GM19043 (cell line): Measurements from ENCODE around the gene TTLL5.
A peak's percentile ranks its signal among the peaks of the same experiment; 100 is the strongest.

ENCODE experiments used
- ATAC-seq: cut with Tn5 transposase; IDR thresholded peaks from one replicate; pipeline ENCODE4 v1.9.1; 2021; ENCODE audit warnings: low read depth; ENCODE audit not compliant: unreplicated experiment

Gene TTLL5

DNA sequence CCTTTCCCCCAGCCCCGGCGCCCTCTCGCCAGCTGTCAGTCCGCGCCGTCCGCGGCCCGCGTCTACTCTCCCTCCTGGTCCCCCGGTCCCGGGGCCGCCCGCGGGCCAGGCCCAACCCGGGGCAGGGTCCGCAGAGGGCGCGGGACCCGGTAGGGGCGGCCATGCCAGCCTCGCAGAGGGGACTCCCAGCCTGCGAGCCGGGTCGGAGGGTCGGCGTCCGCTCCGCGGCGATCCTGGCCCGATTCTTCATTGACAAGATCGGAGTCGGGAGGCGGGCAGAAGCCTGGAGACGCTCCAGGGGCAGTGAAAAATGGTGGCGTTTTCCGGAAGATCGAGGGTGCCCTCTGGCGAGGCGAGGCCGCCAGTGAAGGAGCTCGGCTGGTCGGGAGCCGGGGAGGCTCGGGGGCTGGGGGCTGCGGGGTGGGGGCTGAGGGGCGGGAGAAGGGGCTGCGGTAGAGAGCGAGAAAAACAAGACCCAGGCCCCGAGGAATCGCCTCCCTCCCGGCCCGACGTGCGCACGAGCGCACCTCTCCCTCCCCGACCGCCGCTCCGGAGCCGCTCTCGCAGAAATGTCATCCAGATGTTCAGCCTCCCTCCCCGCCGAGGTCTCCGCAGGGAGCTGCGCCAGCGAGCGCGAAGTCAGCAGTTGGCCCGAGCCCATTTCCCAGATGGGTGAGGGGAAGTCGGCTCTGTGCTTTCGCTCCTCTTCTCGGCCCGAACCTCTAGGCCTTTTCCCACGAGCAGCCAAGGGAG lies 321.4 kb downstream of the TTLL5 start:
- ATAC-seq = no peak

DNA sequence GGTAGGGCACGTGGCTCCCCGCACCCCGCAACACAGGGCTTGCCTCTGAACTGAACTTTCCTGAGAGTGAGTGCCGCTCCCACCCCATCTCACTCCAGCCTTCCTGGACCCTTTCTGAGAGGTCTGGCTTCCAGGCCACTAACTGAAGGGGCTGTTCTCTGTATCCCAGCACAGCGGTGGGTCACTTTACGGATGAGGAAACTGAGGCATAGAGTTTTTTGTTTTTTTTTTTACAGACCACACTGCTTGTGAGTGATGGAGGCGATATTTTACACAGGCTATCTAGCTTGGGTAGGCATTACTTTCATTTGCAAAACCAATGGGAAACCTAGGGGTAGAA lies 321.9 kb downstream of the TTLL5 start:
- ATAC-seq = no peak

DNA sequence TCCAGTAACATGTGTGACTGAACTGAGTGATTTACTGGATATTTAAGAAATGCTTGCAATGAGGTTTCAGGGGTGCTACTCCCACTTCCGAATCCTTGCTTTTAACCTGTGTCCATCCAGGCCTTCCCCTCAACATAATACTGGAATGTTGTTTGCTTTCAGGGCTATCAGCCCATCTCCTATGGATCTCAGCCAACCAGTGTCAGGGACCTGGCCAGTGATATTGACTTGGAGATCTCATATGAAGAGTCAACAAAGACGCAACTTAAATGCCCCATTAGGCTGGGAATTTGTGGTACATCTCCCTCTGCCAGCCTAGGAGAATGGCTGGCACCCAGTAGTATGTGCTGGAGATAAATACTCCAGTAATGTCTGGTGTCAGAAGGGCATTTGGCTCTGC lies 323.6 kb downstream of the TTLL5 start:
- ATAC-seq = no peak

DNA sequence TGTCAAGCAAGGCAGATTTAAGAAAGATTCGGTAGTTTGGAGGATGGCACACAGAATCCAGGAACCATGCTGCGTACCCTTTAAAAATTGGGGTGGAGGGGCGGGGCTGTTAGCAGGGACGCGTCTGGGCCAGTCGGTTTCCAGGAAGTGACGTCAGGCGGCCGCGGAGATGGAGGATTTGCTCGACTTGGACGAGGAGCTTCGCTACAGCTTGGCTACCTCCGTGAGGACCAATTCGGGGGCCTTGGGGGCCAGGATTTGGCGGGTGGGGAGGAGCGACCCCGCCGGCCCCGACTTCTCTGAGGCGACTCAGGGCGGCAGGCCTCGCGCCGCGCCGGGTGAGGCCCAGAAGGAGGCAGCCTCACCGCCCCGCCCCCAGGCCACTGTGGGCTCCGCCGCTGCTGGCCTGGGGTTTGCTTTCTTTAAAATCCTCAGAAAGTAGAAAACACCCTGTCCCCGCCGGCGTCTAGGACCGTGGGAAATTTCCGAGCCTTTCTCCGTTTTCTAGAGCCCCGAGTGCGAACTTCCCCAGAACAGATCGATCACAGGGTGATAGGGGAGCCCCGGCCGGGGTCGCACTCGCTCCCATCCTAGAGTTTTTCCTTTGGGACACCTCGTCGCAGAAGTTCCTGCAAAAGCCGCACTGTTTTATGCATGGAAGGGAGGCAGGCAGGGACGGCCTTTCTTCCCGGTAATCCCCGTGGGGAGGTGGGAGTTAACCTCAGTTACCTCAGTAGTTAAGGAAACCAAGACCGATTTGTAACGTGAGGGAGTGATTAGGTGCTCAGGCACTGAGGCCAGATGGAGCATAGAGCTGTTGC lies 324.8 kb downstream of the TTLL5 start, which contains the start of gene IFT43:
TSS of gene IFT43 (plus strand) at position 146 of the 821 bp plus-strand sequence. CDS start at position 170, 24 bp downstream.
- ATAC-seq = peak; percentile 65

GRCh38 chr14:75986439-75986765 lies 325.4 kb downstream of the TTLL5 start:
- ATAC-seq = no peak

- ATAC-seq = no peak
Observed at GRCh38 chr14:75987201-75987970, 326.3 kb downstream of the TTLL5 start.

DNA sequence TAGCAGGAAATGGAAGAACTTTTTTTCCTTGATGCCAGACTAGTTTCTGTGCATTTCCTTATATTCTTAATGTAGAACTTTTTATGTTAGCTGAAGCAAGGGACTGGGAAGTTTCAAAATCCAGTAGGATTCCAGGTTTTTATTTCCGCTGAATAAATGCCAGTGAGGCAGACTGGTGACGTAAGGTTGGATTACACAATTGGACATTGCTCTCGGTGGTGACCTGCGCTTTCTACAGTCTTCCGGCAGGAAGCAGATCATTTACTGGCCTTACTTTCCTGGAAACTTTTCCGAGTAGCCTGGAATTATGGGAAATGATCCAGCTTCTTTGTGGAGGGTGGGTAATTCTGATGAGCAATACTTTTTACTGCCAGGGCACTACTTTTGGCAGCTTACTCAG lies 328.1 kb downstream of the TTLL5 start:
- ATAC-seq = no peak

- no peak for ATAC-seq
Observed at GRCh38 chr14:75990297-75990696, 329.3 kb downstream of the TTLL5 start.

GRCh38 chr14:75991753-75992152 lies 330.7 kb downstream of the TTLL5 start:
- no peak for ATAC-seq

GRCh38 chr14:75993567-75994041 lies 332.6 kb downstream of the TTLL5 start:
- no peak for ATAC-seq

GRCh38 chr14:75995372-75996041 lies 334.5 kb downstream of the TTLL5 start:
- ATAC-seq = no peak

- no peak for ATAC-seq
Observed at GRCh38 chr14:75996488-75996887, 335.4 kb downstream of the TTLL5 start.

GRCh38 chr14:75999511-76000190 lies 338.6 kb downstream of the TTLL5 start:
- ATAC-seq = no peak

DNA sequence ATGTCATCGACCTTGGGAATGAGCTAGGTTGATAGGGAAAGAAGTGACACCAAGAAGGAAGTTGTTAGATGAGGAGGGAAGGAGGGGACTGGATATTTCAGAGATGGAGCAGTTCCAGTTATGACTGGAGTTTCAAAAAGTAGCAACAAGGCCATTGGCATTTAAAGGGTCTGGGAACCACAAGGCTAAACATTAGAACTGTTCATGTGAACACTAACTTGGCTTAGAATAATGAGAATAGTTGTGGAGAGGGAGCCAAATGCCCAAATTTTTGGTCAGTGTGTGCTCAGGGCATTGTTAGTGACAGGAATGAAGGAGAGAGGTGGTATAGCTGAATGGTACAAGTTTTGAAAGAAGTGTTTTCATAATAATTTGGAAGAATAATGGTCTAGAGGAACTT lies 341.3 kb downstream of the TTLL5 start:
- ATAC-seq = no peak
